ENCODE results near the gene WBP1L. TPM values are rescaled to one million over a fixed set of nuclear protein-coding genes. Genes with fewer than 3 reads are reported as not detected.

The WBP1L gene
- polyA plus RNA-seq, 1 donor from 2014 or later = 20.8 TPM

GRCh38 chr10:102767428-102768160 lies 23.8 kb downstream of the WBP1L start:
- Histone ChIP-seq H3K27ac (ENCODE audit: low read length) (no peak overlapping the region), H3K9me2 (ENCODE audit: insufficient read depth, low read length) (no peaks in the 10 kb centered on the region), H3K4me3 (ENCODE audit: low read length) (no peak overlapping the region), H2AFZ (ENCODE audit: low read depth, low read length) (no peak overlapping the region), H3K9me3 (ENCODE audit: low read length) (no peaks in the 10 kb centered on the region), H3F3A (ENCODE audit: insufficient read depth, low read length, poor library complexity, severe bottlenecking) (no peaks in the 10 kb centered on the region), H3K27me3 (ENCODE audit: insufficient read depth, low read depth, low read length) (no peaks in the 10 kb centered on the region), H3K9ac (ENCODE audit: low read length) (no peak overlapping the region), H3K36me3 (ENCODE audit: insufficient read depth, low read length) (no peaks in the 10 kb centered on the region), H3K4me2 (ENCODE audit: low read length) (no peak overlapping the region), H4K20me1 (ENCODE audit: insufficient read depth) (no peaks in the 10 kb centered on the region), H3K79me2 (replicated peaks; ENCODE audit: insufficient read depth, low read length) (peaks cover 3% of the 10 kb centered on the region)
- TF ChIP-seq EZH2 (IDR thresholded peaks at IDR 0.05; ENCODE audit: borderline replicate concordance, insufficient read depth, low read length, poor library complexity, severe bottlenecking) (no peak), REST (IDR thresholded peaks at IDR 0.05; ENCODE audit: borderline replicate concordance) (no peak), POLR2AphosphoS5 (IDR thresholded peaks at IDR 0.05) (no peak), TAF1 (IDR thresholded peaks at IDR 0.05; ENCODE audit: low read depth) (no peak), CTCF (IDR thresholded peaks at IDR 0.05; ENCODE audit: poor library complexity, severe bottlenecking) (no peak), SMC3 (conservative IDR thresholded peaks at IDR 0.05; ENCODE audit: poor library complexity) (no peak), EP300 (conservative IDR thresholded peaks at IDR 0.05; ENCODE audit: poor library complexity, severe bottlenecking) (no peak), RAD21 (conservative IDR thresholded peaks at IDR 0.05) (no peak), MXI1 (conservative IDR thresholded peaks at IDR 0.05; ENCODE audit: poor library complexity, severe bottlenecking) (no peak)

GRCh38 chr10:102769375-102770107 lies 25.8 kb downstream of the WBP1L start:
- Histone ChIP-seq H3K27ac (ENCODE audit: low read length) (no peak overlapping the region), H3K9me2 (ENCODE audit: insufficient read depth, low read length) (no peaks in the 10 kb centered on the region), H3K9ac (ENCODE audit: low read length) (no peak overlapping the region), H3K9me3 (ENCODE audit: low read length) (no peaks in the 10 kb centered on the region), H3K36me3 (ENCODE audit: insufficient read depth, low read length) (no peaks in the 10 kb centered on the region), H3K4me2 (ENCODE audit: low read length) (no peak overlapping the region), H3K27me3 (ENCODE audit: insufficient read depth, low read depth, low read length) (no peaks in the 10 kb centered on the region), H3F3A (ENCODE audit: insufficient read depth, low read length, poor library complexity, severe bottlenecking) (no peaks in the 10 kb centered on the region), H4K20me1 (ENCODE audit: insufficient read depth) (no peaks in the 10 kb centered on the region), H3K79me2 (replicated peaks; ENCODE audit: insufficient read depth, low read length) (peaks cover 3% of the 10 kb centered on the region), H2AFZ (ENCODE audit: low read depth, low read length) (no peak overlapping the region), H3K4me3 (ENCODE audit: low read length) (no peak overlapping the region)
- TF ChIP-seq SMC3 (conservative IDR thresholded peaks at IDR 0.05; ENCODE audit: poor library complexity) (no peak), MXI1 (conservative IDR thresholded peaks at IDR 0.05; ENCODE audit: poor library complexity, severe bottlenecking) (no peak), REST (IDR thresholded peaks at IDR 0.05; ENCODE audit: borderline replicate concordance) (no peak), CTCF (IDR thresholded peaks at IDR 0.05; ENCODE audit: poor library complexity, severe bottlenecking) (no peak), TAF1 (IDR thresholded peaks at IDR 0.05; ENCODE audit: low read depth) (no peak), EP300 (conservative IDR thresholded peaks at IDR 0.05; ENCODE audit: poor library complexity, severe bottlenecking) (no peak), POLR2AphosphoS5 (IDR thresholded peaks at IDR 0.05) (no peak), EZH2 (IDR thresholded peaks at IDR 0.05; ENCODE audit: borderline replicate concordance, insufficient read depth, low read length, poor library complexity, severe bottlenecking) (no peak), RAD21 (conservative IDR thresholded peaks at IDR 0.05) (no peak)
